ENCODE data around the gene AFF2.

Gene AFF2

GRCh38 chrX:148537556-148538182 is 37.3 kb downstream of the AFF2 start:
- no peaks in the 10 kb centered on the region for H3K4me1 ChIP-seq (ENCODE audit: insufficient read depth, low read length)
- H3K36me3 ChIP-seq (ENCODE audit: insufficient read depth, low read length): no peaks in the 10 kb centered on the region
- no peaks in the 10 kb centered on the region for H3K27me3 ChIP-seq (ENCODE audit: control insufficient read depth in 1 of 2, insufficient read depth in 2 of 2, low read length in 2 of 2)
- no peaks in the 10 kb centered on the region for H3K9me3 ChIP-seq (ENCODE audit: low read length)
- H3K9ac ChIP-seq (ENCODE audit: low read length): no peak overlapping the region
- H3K27ac ChIP-seq (ENCODE audit: low read depth, low read length): no peak overlapping the region
- H3K4me3 ChIP-seq (ENCODE audit: low read depth in 1 of 2, low read length in 2 of 2): no peak overlapping the region

GRCh38 chrX:148538582-148538981 is 38.2 kb downstream of the AFF2 start:
- Histone ChIP-seq H3K9me3 (ENCODE audit: low read length) (no peaks in the 10 kb centered on the region), H3K4me1 (ENCODE audit: insufficient read depth, low read length) (no peaks in the 10 kb centered on the region), H3K27me3 (ENCODE audit: control insufficient read depth in 1 of 2, insufficient read depth in 2 of 2, low read length in 2 of 2) (no peaks in the 10 kb centered on the region), H3K27ac (ENCODE audit: low read depth, low read length) (no peak overlapping the region), H3K36me3 (ENCODE audit: insufficient read depth, low read length) (no peaks in the 10 kb centered on the region), H3K4me3 (ENCODE audit: low read depth in 1 of 2, low read length in 2 of 2) (no peak overlapping the region), H3K9ac (ENCODE audit: low read length) (no peak overlapping the region)

GRCh38 chrX:148540114-148540513 is 39.7 kb downstream of the AFF2 start:
- H3K27me3 ChIP-seq (ENCODE audit: control insufficient read depth in 1 of 2, insufficient read depth in 2 of 2, low read length in 2 of 2): no peaks in the 10 kb centered on the region
- no peak overlapping the region for H3K9ac ChIP-seq (ENCODE audit: low read length)
- H3K27ac ChIP-seq (ENCODE audit: low read depth, low read length): no peak overlapping the region
- no peak overlapping the region for H3K4me3 ChIP-seq (ENCODE audit: low read depth in 1 of 2, low read length in 2 of 2)
- H3K4me1 ChIP-seq (ENCODE audit: insufficient read depth, low read length): no peaks in the 10 kb centered on the region
- no peaks in the 10 kb centered on the region for H3K36me3 ChIP-seq (ENCODE audit: insufficient read depth, low read length)
- H3K9me3 ChIP-seq (ENCODE audit: low read length): no peaks in the 10 kb centered on the region

- no peaks in the 10 kb centered on the region for H3K36me3 ChIP-seq (ENCODE audit: insufficient read depth, low read length)
- H3K9ac ChIP-seq (ENCODE audit: low read length): no peak overlapping the region
- H3K9me3 ChIP-seq (ENCODE audit: low read length): no peaks in the 10 kb centered on the region
- H3K27me3 ChIP-seq (ENCODE audit: control insufficient read depth in 1 of 2, insufficient read depth in 2 of 2, low read length in 2 of 2): no peaks in the 10 kb centered on the region
- no peak overlapping the region for H3K4me3 ChIP-seq (ENCODE audit: low read depth in 1 of 2, low read length in 2 of 2)
- H3K4me1 ChIP-seq (ENCODE audit: insufficient read depth, low read length): no peaks in the 10 kb centered on the region
- H3K27ac ChIP-seq (ENCODE audit: low read depth, low read length): no peak overlapping the region
Observed at GRCh38 chrX:148540671-148541583, 40.5 kb downstream of the AFF2 start.

- no peak overlapping the region for H3K27ac ChIP-seq (ENCODE audit: low read depth, low read length)
- no peak overlapping the region for H3K4me3 ChIP-seq (ENCODE audit: low read depth in 1 of 2, low read length in 2 of 2)
- no peaks in the 10 kb centered on the region for H3K4me1 ChIP-seq (ENCODE audit: insufficient read depth, low read length)
- no peaks in the 10 kb centered on the region for H3K36me3 ChIP-seq (ENCODE audit: insufficient read depth, low read length)
- no peak overlapping the region for H3K9ac ChIP-seq (ENCODE audit: low read length)
- no peaks in the 10 kb centered on the region for H3K27me3 ChIP-seq (ENCODE audit: control insufficient read depth in 1 of 2, insufficient read depth in 2 of 2, low read length in 2 of 2)
- no peaks in the 10 kb centered on the region for H3K9me3 ChIP-seq (ENCODE audit: low read length)
Observed at GRCh38 chrX:148541584-148541940, 41.1 kb downstream of the AFF2 start.

- Histone ChIP-seq H3K27ac (ENCODE audit: low read depth, low read length) (no peak overlapping the region), H3K36me3 (ENCODE audit: insufficient read depth, low read length) (no peaks in the 10 kb centered on the region), H3K9me3 (ENCODE audit: low read length) (no peaks in the 10 kb centered on the region), H3K27me3 (ENCODE audit: control insufficient read depth in 1 of 2, insufficient read depth in 2 of 2, low read length in 2 of 2) (no peaks in the 10 kb centered on the region), H3K4me3 (ENCODE audit: low read depth in 1 of 2, low read length in 2 of 2) (no peak overlapping the region), H3K4me1 (ENCODE audit: insufficient read depth, low read length) (no peaks in the 10 kb centered on the region), H3K9ac (ENCODE audit: low read length) (no peak overlapping the region)
Observed at GRCh38 chrX:148542481-148543255, 42.3 kb downstream of the AFF2 start.

- no peak overlapping the region for H3K4me3 ChIP-seq (ENCODE audit: low read depth in 1 of 2, low read length in 2 of 2)
- H3K36me3 ChIP-seq (ENCODE audit: insufficient read depth, low read length): no peaks in the 10 kb centered on the region
- H3K9ac ChIP-seq (ENCODE audit: low read length): no peak overlapping the region
- H3K27me3 ChIP-seq (ENCODE audit: control insufficient read depth in 1 of 2, insufficient read depth in 2 of 2, low read length in 2 of 2): no peaks in the 10 kb centered on the region
- no peaks in the 10 kb centered on the region for H3K4me1 ChIP-seq (ENCODE audit: insufficient read depth, low read length)
- H3K9me3 ChIP-seq (ENCODE audit: low read length): no peaks in the 10 kb centered on the region
- no peak overlapping the region for H3K27ac ChIP-seq (ENCODE audit: low read depth, low read length)
Observed at GRCh38 chrX:148552775-148553174, 52.4 kb downstream of the AFF2 start.

GRCh38 chrX:148555101-148555500 is 54.7 kb downstream of the AFF2 start:
- Histone ChIP-seq H3K27ac (ENCODE audit: low read depth, low read length) (no peak overlapping the region), H3K4me1 (ENCODE audit: insufficient read depth, low read length) (no peaks in the 10 kb centered on the region), H3K36me3 (ENCODE audit: insufficient read depth, low read length) (no peaks in the 10 kb centered on the region), H3K9ac (ENCODE audit: low read length) (no peak overlapping the region), H3K27me3 (ENCODE audit: control insufficient read depth in 1 of 2, insufficient read depth in 2 of 2, low read length in 2 of 2) (no peaks in the 10 kb centered on the region), H3K9me3 (ENCODE audit: low read length) (no peaks in the 10 kb centered on the region), H3K4me3 (ENCODE audit: low read depth in 1 of 2, low read length in 2 of 2) (no peak overlapping the region)

- Histone ChIP-seq H3K27me3 (ENCODE audit: control insufficient read depth in 1 of 2, insufficient read depth in 2 of 2, low read length in 2 of 2) (no peaks in the 10 kb centered on the region), H3K9ac (ENCODE audit: low read length) (no peak overlapping the region), H3K36me3 (ENCODE audit: insufficient read depth, low read length) (no peaks in the 10 kb centered on the region), H3K9me3 (ENCODE audit: low read length) (no peaks in the 10 kb centered on the region), H3K27ac (ENCODE audit: low read depth, low read length) (no peak overlapping the region), H3K4me1 (ENCODE audit: insufficient read depth, low read length) (no peaks in the 10 kb centered on the region), H3K4me3 (ENCODE audit: low read depth in 1 of 2, low read length in 2 of 2) (no peak overlapping the region)
Observed at GRCh38 chrX:148555571-148556243, 55.3 kb downstream of the AFF2 start.

- H3K36me3 ChIP-seq (ENCODE audit: insufficient read depth, low read length): no peaks in the 10 kb centered on the region
- H3K27me3 ChIP-seq (ENCODE audit: control insufficient read depth in 1 of 2, insufficient read depth in 2 of 2, low read length in 2 of 2): no peaks in the 10 kb centered on the region
- H3K4me3 ChIP-seq (ENCODE audit: low read depth in 1 of 2, low read length in 2 of 2): no peak overlapping the region
- H3K4me1 ChIP-seq (ENCODE audit: insufficient read depth, low read length): no peaks in the 10 kb centered on the region
- no peak overlapping the region for H3K9ac ChIP-seq (ENCODE audit: low read length)
- H3K27ac ChIP-seq (ENCODE audit: low read depth, low read length): no peak overlapping the region
- no peaks in the 10 kb centered on the region for H3K9me3 ChIP-seq (ENCODE audit: low read length)
Observed at GRCh38 chrX:148556498-148556897, 56.1 kb downstream of the AFF2 start.

GRCh38 chrX:148562846-148563245 is 62.4 kb downstream of the AFF2 start:
- Histone ChIP-seq H3K27me3 (ENCODE audit: control insufficient read depth in 1 of 2, insufficient read depth in 2 of 2, low read length in 2 of 2) (no peaks in the 10 kb centered on the region), H3K36me3 (ENCODE audit: insufficient read depth, low read length) (no peaks in the 10 kb centered on the region), H3K27ac (ENCODE audit: low read depth, low read length) (no peak overlapping the region), H3K9me3 (ENCODE audit: low read length) (no peaks in the 10 kb centered on the region), H3K4me1 (ENCODE audit: insufficient read depth, low read length) (no peaks in the 10 kb centered on the region), H3K9ac (ENCODE audit: low read length) (no peak overlapping the region), H3K4me3 (ENCODE audit: low read depth in 1 of 2, low read length in 2 of 2) (no peak overlapping the region)
